Prostate gland (tissue), 2 donors: ENCODE results near the gene OR5K1.

Experiments used
- POLR2AphosphoS5 ChIP-seq: sonication (generic); formaldehyde crosslinking; IDR thresholded peaks from one replicate; pipeline ENCODE4 v1.6.1; 2017; ENCODE audit warnings: antibody characterized with exemption
- TF ChIP-seq, protein P1 (sequence below), 4 experiments: fragments of 200-600 bp in 2 of 4; fragments of 450-650 bp in 2 of 4; sonication (generic) in 2 of 4; IDR thresholded peaks; 1 replicate in 3 of 4; 2 replicates in 1 of 4; pipeline ENCODE4 v1.5.1; 2016 to 2019; ENCODE audit warnings: antibody characterized with exemption in 4 of 4, mild to moderate bottlenecking in 2 of 4, moderate library complexity in 2 of 4

DNA sequence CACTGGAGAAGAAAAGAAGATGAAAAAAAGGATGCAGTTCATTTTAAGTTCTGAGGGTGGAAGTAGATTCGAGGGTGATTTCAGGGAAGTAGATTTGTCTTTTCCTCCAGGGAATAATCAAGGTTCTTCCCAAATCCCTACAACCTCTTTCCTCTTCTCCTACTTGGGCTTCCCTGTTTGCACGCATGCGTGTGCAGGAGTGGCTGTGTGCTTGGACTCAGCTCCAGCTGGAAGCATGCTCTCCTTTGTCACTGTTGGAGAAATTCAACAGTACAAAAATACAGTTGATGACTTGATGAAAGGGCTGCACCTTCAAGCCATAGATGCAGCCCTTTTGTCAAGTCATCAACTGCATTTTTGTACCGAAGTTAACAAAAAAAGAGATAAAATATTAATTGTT is 38.3 kb downstream of the OR5K1 start:
- TF ChIP-seq, protein P1, sequence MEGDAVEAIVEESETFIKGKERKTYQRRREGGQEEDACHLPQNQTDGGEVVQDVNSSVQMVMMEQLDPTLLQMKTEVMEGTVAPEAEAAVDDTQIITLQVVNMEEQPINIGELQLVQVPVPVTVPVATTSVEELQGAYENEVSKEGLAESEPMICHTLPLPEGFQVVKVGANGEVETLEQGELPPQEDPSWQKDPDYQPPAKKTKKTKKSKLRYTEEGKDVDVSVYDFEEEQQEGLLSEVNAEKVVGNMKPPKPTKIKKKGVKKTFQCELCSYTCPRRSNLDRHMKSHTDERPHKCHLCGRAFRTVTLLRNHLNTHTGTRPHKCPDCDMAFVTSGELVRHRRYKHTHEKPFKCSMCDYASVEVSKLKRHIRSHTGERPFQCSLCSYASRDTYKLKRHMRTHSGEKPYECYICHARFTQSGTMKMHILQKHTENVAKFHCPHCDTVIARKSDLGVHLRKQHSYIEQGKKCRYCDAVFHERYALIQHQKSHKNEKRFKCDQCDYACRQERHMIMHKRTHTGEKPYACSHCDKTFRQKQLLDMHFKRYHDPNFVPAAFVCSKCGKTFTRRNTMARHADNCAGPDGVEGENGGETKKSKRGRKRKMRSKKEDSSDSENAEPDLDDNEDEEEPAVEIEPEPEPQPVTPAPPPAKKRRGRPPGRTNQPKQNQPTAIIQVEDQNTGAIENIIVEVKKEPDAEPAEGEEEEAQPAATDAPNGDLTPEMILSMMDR (IDR thresholded peaks at IDR 0.05) = no peak
- TF ChIP-seq POLR2AphosphoS5 = no peak
